HepG2 (cell line): ENCODE measurements around the gene FKBP1B. TPM values are rescaled to one million over a fixed set of nuclear protein-coding genes. Genes with fewer than 3 reads are reported as not detected.

Source experiments
- BCL6 ChIP-seq: IDR thresholded peaks from 2 replicates; pipeline ENCODE4 v1.6.1; 2016; ENCODE audit warnings: missing genetic modification reagents, missing compliant biosample characterization
- CHD4 ChIP-seq: fragments of 200-600 bp; sonication (generic); IDR thresholded peaks from 2 replicates; pipeline ENCODE4 v1.7.0; 2017; ENCODE audit warnings: mild to moderate bottlenecking, low read length, borderline replicate concordance
- DRAP1 ChIP-seq: IDR thresholded peaks from 2 replicates; pipeline ENCODE4 v1.6.1; 2016; ENCODE audit warnings: missing genetic modification reagents, missing compliant biosample characterization
- ETV6 ChIP-seq: sonication (generic); formaldehyde crosslinking; conservative IDR thresholded peaks from 2 replicates; pipeline ENCODE4 v1.4.0; 2020; ENCODE audit warnings: missing genetic modification reagents
- MED1 ChIP-seq: sonication (generic); formaldehyde crosslinking; IDR thresholded peaks from 2 replicates; pipeline ENCODE4 v1.4.0; 2020; ENCODE audit warnings: missing genetic modification reagents
- MIER3 ChIP-seq: IDR thresholded peaks from 2 replicates; pipeline ENCODE4 v1.6.1; 2016; ENCODE audit warnings: missing compliant biosample characterization, borderline replicate concordance
- NFE2L2 ChIP-seq: fragments of 150-350 bp; IDR thresholded peaks from 2 replicates; pipeline ENCODE4 v1.6.1; 2014; ENCODE audit warnings: low read length
- NFYB ChIP-seq: sonication (generic); formaldehyde crosslinking; IDR thresholded peaks from 2 replicates; pipeline ENCODE4 v1.4.0; 2020; ENCODE audit warnings: missing genetic modification reagents
- PAXIP1 ChIP-seq: sonication (generic); formaldehyde crosslinking; conservative IDR thresholded peaks from 2 replicates; pipeline ENCODE4 v1.4.0; 2020; ENCODE audit warnings: mild to moderate bottlenecking, missing genetic modification reagents, moderate library complexity
- RAD21 ChIP-seq: fragments of 450-650 bp; formaldehyde crosslinking; IDR thresholded peaks from 2 replicates; pipeline ENCODE4 v1.5.0; 2020; ENCODE audit warnings: mild to moderate bottlenecking
- SAFB2 ChIP-seq: sonication (generic); formaldehyde crosslinking; IDR thresholded peaks from 2 replicates; pipeline ENCODE4 v1.5.1; 2020; ENCODE audit warnings: missing genetic modification reagents, low read depth, mild to moderate bottlenecking, borderline replicate concordance
- SNAI1 ChIP-seq: sonication (generic); formaldehyde crosslinking; IDR thresholded peaks from 2 replicates; pipeline ENCODE4 v1.5.0; 2020; ENCODE audit warnings: mild to moderate bottlenecking, missing genetic modification reagents, borderline replicate concordance
- TSC22D2 ChIP-seq: sonication (generic); formaldehyde crosslinking; IDR thresholded peaks from 2 replicates; pipeline ENCODE4 v1.5.1; 2020; ENCODE audit warnings: missing genetic modification reagents, mild to moderate bottlenecking, borderline replicate concordance
- ZBED4 ChIP-seq: sonication (generic); formaldehyde crosslinking; IDR thresholded peaks from 2 replicates; pipeline ENCODE4 v1.4.0; 2020; ENCODE audit warnings: missing genetic modification reagents, borderline replicate concordance
- ZNF446 ChIP-seq: sonication (generic); formaldehyde crosslinking; IDR thresholded peaks from 2 replicates; pipeline ENCODE4 v1.5.0; 2020; ENCODE audit warnings: mild to moderate bottlenecking, missing genetic modification reagents
- ZNF850 ChIP-seq: sonication (generic); formaldehyde crosslinking; conservative IDR thresholded peaks from 2 replicates; pipeline ENCODE4 v1.9.0; 2021; ENCODE audit warnings: mild to moderate bottlenecking, missing genetic modification reagents
- polyA plus RNA-seq, 8 experiments: library from polyadenylated mRNA; depleted of rRNA in 3 of 8; stranded (reverse) in 7 of 8; unstranded in 1 of 8; fragments of >200 nt; fragmentation: Illumina TruSeq in 4 of 8; extraction: Trizol in 4 of 8; gene quantifications; 2 replicates each; pipeline versions ENCODE4 v1.2.1 to v1.2.3, GENCODE V29; 2011 to 2016; ENCODE audit warnings: low read depth in 4 of 8, missing spikeins in 1 of 8, mixed read lengths in 1 of 8; ENCODE audit not compliant: insufficient read depth in 1 of 8
- total RNA-seq, 5 experiments: library from RNA; depleted of rRNA; stranded (reverse); fragments of >200 nt; fragmentation: Illumina TruSeq; extraction: Trizol; gene quantifications; 2 replicates each; pipeline ENCODE4 v1.2.3, GENCODE V29; 2016; ENCODE audit warnings: low read depth in 1 of 5

Gene FKBP1B
- total and polyA plus RNA-seq, 2 of the 13 experiments (the other 11 are each of a cell fraction or from before 2014, with no cell fraction given): 35.2 to 96.3 TPM

GRCh38 chr2:24083567-24084385 lies 34.2 kb downstream of the FKBP1B start (continued):
- TF ChIP-seq MIER3 (no peak; the same call in 1 of the 2 replicates), ETV6 (CRISPR knock-in tag) (peak; percentile 58), SAFB2 (CRISPR knock-in tag) (0 out of 2 replicates have a peak, but pooled peaks have one; percentile 54), ZBED4 (CRISPR knock-in tag) (no peak), ZNF850 (0 out of 2 replicates have a peak, but pooled peaks have one; percentile 77), NFE2L2 (no peak), CHD4 (no peak), ZNF446 (CRISPR knock-in tag) (peak; percentile 87; the same call in 1 of the 2 replicates), MED1 (CRISPR knock-in tag) (peak; percentile 57), DRAP1 (peak; percentile 80), PAXIP1 (CRISPR knock-in tag) (peak; percentile 80), TSC22D2 (CRISPR knock-in tag) (peak; percentile 79; the same call in 1 of the 2 replicates), BCL6 (CRISPR knock-in tag) (peak; percentile 38; the same call in 1 of the 2 replicates), NFYB (CRISPR knock-in tag) (0 out of 2 replicates have a peak, but pooled peaks have one; percentile 10), RAD21 (CRISPR knock-in tag) (no peak), SNAI1 (no peak; the same call in 1 of the 2 replicates)
